Measurements from ENCODE around the gene CRACR2B.

The CRACR2B gene

GRCh38 chr11:823441-824291 lies 4.1 kb upstream of the CRACR2B start:
- H3K27ac ChIP-seq: peak overlapping the region; percentile 64
- H3K36me3 ChIP-seq: peaks cover 39% of the 10 kb centered on the region
- DNase-seq: no peak
- H3K9me3 ChIP-seq (ENCODE audit: severe bottlenecking): no peaks in the 10 kb centered on the region
- H3K27me3 ChIP-seq (ENCODE audit: insufficient read depth, low read depth, severe bottlenecking): no peaks in the 10 kb centered on the region
- no peak for TF ChIP-seq CTCF (IDR thresholded peaks at IDR 0.05; ENCODE audit: low read depth, low read length)
- H3K4me3 ChIP-seq (ENCODE audit: low read depth, low read length): no peak overlapping the region

DNA sequence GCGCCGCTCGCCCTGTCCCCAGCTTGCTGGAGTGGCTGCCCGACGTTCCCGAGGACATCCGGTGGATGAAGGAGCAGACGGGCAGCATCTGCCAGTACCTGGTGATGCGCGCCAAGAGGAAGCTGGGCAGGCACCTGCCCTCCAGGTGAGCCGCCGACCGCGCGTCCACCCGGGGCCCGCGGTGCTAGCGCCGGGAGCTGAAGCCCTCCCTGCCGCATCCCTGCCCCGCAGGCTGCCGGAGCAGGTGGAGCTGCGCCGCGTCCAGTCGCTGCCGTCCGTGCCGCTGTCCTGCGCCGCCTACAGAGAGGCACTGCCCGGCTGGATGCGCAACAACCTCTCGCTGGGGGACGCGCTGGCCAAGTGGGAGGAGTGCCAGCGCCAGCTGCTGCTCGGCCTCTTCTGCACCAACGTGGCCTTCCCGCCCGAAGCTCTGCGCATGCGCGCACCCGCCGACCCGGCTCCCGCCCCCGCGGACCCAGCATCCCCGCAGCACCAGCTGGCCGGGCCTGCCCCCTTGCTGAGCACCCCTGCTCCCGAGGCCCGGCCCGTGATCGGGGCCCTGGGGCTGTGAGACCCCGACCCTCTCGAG lies 3.3 kb upstream of the CRACR2B start:
- peaks cover 39% of the 10 kb centered on the region for H3K36me3 ChIP-seq
- no peak overlapping the region for H3K4me3 ChIP-seq (ENCODE audit: low read depth, low read length)
- no peak for TF ChIP-seq CTCF (IDR thresholded peaks at IDR 0.05; ENCODE audit: low read depth, low read length)
- peak; percentile 61 for DNase-seq
- no peaks in the 10 kb centered on the region for H3K27me3 ChIP-seq (ENCODE audit: insufficient read depth, low read depth, severe bottlenecking)
- no peaks in the 10 kb centered on the region for H3K9me3 ChIP-seq (ENCODE audit: severe bottlenecking)
- H3K27ac ChIP-seq: peak overlapping the region; percentile 64

DNA sequence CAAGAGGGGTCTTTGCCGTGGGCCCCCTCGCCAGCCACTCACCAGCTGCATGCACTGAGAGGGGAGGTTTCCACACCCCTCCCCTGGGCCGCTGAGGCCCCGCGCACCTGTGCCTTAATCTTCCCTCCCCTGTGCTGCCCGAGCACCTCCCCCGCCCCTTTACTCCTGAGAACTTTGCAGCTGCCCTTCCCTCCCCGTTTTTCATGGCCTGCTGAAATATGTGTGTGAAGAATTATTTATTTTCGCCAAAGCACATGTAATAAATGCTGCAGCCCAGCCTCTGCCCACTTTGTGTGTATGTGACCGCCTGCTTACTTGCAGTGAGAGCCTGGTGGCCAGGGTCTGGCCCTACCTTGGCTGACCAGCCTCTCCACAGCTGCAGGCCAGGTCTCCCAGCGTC lies 2.8 kb upstream of the CRACR2B start:
- H3K27ac ChIP-seq: peak overlapping the region; percentile 64
- H3K4me3 ChIP-seq (ENCODE audit: low read depth, low read length): no peak overlapping the region
- H3K27me3 ChIP-seq (ENCODE audit: insufficient read depth, low read depth, severe bottlenecking): no peaks in the 10 kb centered on the region
- no peak for DNase-seq
- no peaks in the 10 kb centered on the region for H3K9me3 ChIP-seq (ENCODE audit: severe bottlenecking)
- H3K36me3 ChIP-seq: peaks cover 39% of the 10 kb centered on the region
- no peak for TF ChIP-seq CTCF (IDR thresholded peaks at IDR 0.05; ENCODE audit: low read depth, low read length)

DNA sequence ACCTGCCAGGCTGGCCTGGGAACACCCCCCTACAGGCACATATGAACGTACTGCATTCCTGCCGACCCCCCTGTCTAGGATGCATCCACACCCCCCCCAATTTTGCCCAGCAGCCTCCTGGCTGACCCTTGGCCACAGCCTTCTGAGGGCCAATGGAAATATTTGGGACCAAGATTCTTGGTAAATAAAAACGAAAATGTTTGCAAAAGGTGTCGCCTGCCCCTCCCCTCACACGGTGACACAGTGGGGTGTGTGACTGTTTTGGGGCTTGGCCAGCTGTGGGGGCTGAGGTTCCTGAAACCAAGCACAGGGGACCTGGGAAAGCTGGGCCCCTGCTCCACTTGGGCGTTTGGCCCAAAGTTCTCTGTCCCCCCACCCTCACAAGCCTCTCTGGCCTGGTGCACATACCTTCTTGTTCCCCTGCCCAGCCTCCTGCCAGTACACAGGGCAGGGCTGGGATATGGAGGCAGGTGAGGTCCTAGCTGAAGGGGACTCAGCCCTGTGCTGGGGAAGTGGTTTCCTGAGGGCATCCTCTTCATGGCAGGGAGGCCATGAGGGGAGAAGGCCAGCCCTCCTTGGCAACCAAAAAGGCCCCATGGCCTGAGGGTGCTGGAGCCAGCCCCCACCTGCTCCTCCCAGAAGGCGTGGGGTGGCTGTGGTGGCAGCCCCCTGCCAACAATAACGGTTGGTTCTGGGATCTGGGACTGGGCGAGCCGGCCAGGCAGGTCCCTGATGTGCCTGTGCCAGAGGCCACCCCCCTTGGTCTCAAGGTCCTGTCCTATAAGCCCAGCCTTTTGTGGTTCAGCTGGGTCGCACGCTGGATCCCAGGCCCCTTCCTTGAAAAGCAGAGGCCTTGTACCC lies 2.1 kb upstream of the CRACR2B start:
- no peak for TF ChIP-seq CTCF (IDR thresholded peaks at IDR 0.05; ENCODE audit: low read depth, low read length)
- H3K4me3 ChIP-seq (ENCODE audit: low read depth, low read length): no peak overlapping the region
- peaks cover 39% of the 10 kb centered on the region for H3K36me3 ChIP-seq
- no peaks in the 10 kb centered on the region for H3K9me3 ChIP-seq (ENCODE audit: severe bottlenecking)
- H3K27me3 ChIP-seq (ENCODE audit: insufficient read depth, low read depth, severe bottlenecking): no peaks in the 10 kb centered on the region
- peak overlapping the region; percentile 64 for H3K27ac ChIP-seq
- DNase-seq: no peak

DNA sequence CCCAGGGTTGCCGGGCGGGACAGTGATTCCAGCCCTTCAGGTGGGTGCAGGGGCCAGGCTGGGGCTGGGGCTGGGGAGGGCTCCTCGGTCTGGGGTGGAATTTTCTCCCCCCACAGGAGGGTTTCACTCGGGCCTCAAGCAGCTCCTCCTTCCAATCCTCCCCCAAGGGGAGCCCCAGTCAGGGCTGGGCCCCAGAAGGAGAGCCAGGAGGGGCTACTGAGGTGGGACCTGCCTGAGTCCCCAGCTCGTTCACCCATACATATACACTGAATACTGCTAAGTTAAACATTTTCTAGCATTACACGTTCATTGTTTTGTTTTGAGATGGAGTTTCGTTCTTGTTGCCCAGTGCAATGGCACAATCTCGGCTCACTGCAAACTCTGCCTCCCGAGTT lies 1.5 kb upstream of the CRACR2B start:
- Histone ChIP-seq H3K36me3 (peaks cover 34% of the 10 kb centered on the region), H3K9me3 (ENCODE audit: severe bottlenecking) (no peaks in the 10 kb centered on the region), H3K27me3 (ENCODE audit: insufficient read depth, low read depth, severe bottlenecking) (no peaks in the 10 kb centered on the region), H3K27ac (peak overlapping the region; percentile 97), H3K4me3 (ENCODE audit: low read depth, low read length) (peak overlapping the region; percentile 61)
- DNase-seq: no peak
- TF ChIP-seq CTCF (IDR thresholded peaks at IDR 0.05; ENCODE audit: low read depth, low read length): no peak

Measured in WERI-Rb-1 (cell line).